ENCODE measurements around the gene SLC41A1. TPM values are rescaled to one million over a fixed set of nuclear protein-coding genes. Genes with fewer than 3 reads are reported as not detected.
"Not testable (repeated sequence)": the region's sequence is repeated elsewhere in the genome, so short reads cannot be mapped to it uniquely, and the experiment has no call there.

Gene SLC41A1
- total RNA-seq, 1 experiment from 2014 or later: 33.3 TPM

DNA sequence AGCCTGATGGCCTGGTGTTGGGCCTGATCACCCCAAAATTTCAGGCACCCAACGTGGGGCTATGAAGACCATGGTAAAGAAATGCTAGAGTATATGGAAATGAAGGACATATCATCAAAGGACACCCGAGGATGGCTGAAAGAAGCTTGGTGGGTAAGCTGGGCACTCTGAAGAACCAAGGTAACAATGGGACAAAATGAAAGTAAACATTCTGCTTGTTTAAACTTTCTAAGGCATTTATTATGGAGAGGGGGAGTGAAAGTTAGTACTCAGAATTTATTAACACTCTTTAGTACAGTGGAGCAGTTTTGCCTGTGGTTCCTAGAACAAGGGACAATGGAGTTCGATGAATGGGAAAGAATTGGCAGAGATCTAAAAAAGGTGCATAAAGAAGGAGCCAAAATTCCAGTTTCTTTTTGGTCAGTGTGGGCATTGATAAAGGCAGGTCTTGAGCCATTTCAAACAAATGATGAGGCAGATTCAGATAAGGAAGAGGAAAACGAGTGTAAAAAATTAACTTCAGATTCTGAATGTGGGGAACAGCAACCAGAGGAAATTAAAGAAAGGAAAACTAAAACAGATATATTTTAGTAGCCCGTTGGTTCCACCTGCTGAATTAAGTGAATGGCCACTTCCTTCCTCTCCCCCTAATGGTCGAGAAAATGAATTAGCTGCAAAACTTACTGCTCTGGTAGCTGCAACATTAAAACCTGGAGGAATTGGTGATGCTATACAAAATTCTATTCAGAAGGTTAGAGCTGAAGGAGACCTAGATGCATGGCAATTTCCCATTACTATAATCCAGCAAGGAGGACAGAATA, 45.4 kb upstream of the SLC41A1 start:
- no peaks in the 10 kb centered on the region for H3K27me3 ChIP-seq (ENCODE audit: control insufficient read depth, insufficient read depth, low read length)
- TF ChIP-seq SIN3A (IDR thresholded peaks at IDR 0.05; ENCODE audit: borderline replicate concordance, insufficient read depth, low read depth, low read length): no peak
- TF ChIP-seq, protein P1, sequence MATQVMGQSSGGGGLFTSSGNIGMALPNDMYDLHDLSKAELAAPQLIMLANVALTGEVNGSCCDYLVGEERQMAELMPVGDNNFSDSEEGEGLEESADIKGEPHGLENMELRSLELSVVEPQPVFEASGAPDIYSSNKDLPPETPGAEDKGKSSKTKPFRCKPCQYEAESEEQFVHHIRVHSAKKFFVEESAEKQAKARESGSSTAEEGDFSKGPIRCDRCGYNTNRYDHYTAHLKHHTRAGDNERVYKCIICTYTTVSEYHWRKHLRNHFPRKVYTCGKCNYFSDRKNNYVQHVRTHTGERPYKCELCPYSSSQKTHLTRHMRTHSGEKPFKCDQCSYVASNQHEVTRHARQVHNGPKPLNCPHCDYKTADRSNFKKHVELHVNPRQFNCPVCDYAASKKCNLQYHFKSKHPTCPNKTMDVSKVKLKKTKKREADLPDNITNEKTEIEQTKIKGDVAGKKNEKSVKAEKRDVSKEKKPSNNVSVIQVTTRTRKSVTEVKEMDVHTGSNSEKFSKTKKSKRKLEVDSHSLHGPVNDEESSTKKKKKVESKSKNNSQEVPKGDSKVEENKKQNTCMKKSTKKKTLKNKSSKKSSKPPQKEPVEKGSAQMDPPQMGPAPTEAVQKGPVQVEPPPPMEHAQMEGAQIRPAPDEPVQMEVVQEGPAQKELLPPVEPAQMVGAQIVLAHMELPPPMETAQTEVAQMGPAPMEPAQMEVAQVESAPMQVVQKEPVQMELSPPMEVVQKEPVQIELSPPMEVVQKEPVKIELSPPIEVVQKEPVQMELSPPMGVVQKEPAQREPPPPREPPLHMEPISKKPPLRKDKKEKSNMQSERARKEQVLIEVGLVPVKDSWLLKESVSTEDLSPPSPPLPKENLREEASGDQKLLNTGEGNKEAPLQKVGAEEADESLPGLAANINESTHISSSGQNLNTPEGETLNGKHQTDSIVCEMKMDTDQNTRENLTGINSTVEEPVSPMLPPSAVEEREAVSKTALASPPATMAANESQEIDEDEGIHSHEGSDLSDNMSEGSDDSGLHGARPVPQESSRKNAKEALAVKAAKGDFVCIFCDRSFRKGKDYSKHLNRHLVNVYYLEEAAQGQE (IDR thresholded peaks at IDR 0.05; ENCODE audit: insufficient read depth in 1 of 2, low read depth in 2 of 2, low read length in 1 of 2): no peak
- TF ChIP-seq POLR2AphosphoS5 (IDR thresholded peaks at IDR 0.05; ENCODE audit: low read depth, low read length): no peak
- TF ChIP-seq CTCF (IDR thresholded peaks at IDR 0.05): no peak; the same call in 1 of the 2 replicates
- TF ChIP-seq TCF7L2 (IDR thresholded peaks at IDR 0.05; ENCODE audit: low read depth, low read length): no peak
- ChIA-PET POLR2A (no interaction called here), CTCF (interaction anchor here (0.7 kb wide), 1 partner anchor 169 kb away, joined by 3 read pairs; no protein-coding TSS in a partner anchor)
- H3K27ac ChIP-seq (ENCODE audit: low read length): no peak overlapping the region
- no peaks in the 10 kb centered on the region for H3K36me3 ChIP-seq (ENCODE audit: control insufficient read depth, insufficient read depth, low read length)
- H3K9me3 ChIP-seq (ENCODE audit: control insufficient read depth, insufficient read depth, low read depth, low read length): no peaks in the 10 kb centered on the region
- BruUV-seq (replicated peaks): no TSS peak
- DNase-seq (ENCODE audit: low read depth, low spot score) (no peak), ATAC-seq (no peak)
- intact Hi-C loops (cut with micrococcal nuclease; ENCODE audit: unreplicated experiment) (no loop called here), in situ Hi-C loops (cut with HindIII; ENCODE audit: low pct_unique_long_range_greater_than_20kb, low sequenced_read_pairs) (no loop called here)
- H3K4me3 ChIP-seq (ENCODE audit: low read depth in 2 of 2, low read length in 2 of 2): no peak overlapping the region
- no peaks in the 10 kb centered on the region for H3K4me1 ChIP-seq (ENCODE audit: control insufficient read depth, insufficient read depth, low read length)

- H3K27me3 ChIP-seq (ENCODE audit: control insufficient read depth, insufficient read depth, low read length); POLR2A ChIA-PET; ATAC-seq; H3K4me1 ChIP-seq (ENCODE audit: control insufficient read depth, insufficient read depth, low read length); H3K9me3 ChIP-seq (ENCODE audit: control insufficient read depth, insufficient read depth, low read depth, low read length); intact Hi-C loops (cut with micrococcal nuclease; ENCODE audit: unreplicated experiment); DNase-seq (ENCODE audit: low read depth, low spot score); H3K27ac ChIP-seq (ENCODE audit: low read length); H3K4me3 ChIP-seq (ENCODE audit: low read depth in 2 of 2, low read length in 2 of 2); BruUV-seq (replicated peaks); CTCF ChIA-PET; H3K36me3 ChIP-seq (ENCODE audit: control insufficient read depth, insufficient read depth, low read length); in situ Hi-C loops (cut with HindIII; ENCODE audit: low pct_unique_long_range_greater_than_20kb, low sequenced_read_pairs): not testable (repeated sequence)
Observed at GRCh38 chr1:205857501-205857900, 44.5 kb upstream of the SLC41A1 start.

DNA sequence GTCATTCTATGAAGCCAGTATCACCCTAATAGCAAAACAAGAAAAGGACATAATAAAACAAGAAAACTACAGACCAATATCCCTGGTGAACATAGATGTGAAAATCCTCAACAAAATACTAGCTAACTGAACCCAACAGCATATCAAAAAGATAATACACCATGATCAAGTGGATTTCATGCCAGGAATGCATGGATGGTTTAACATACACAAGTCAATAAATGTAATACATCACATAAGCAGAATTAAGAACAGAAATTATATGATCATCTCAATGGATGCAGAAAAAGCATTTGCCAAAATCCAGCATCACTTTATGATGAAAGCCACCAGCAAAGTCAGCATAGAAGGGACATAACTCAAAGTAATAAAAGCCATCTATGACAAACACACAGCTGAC, 43.4 kb upstream of the SLC41A1 start:
- intact Hi-C loops (cut with micrococcal nuclease; ENCODE audit: unreplicated experiment): no loop called here
- TF ChIP-seq SIN3A (IDR thresholded peaks at IDR 0.05; ENCODE audit: borderline replicate concordance, insufficient read depth, low read depth, low read length) (no peak), TCF7L2 (IDR thresholded peaks at IDR 0.05; ENCODE audit: low read depth, low read length) (no peak), POLR2AphosphoS5 (IDR thresholded peaks at IDR 0.05; ENCODE audit: low read depth, low read length) (no peak), CTCF (IDR thresholded peaks at IDR 0.05) (no peak)
- TF ChIP-seq, protein P1 (IDR thresholded peaks at IDR 0.05; ENCODE audit: insufficient read depth in 1 of 2, low read depth in 2 of 2, low read length in 1 of 2): no peak

More for the DNA sequence above, 43.4 kb upstream of the SLC41A1 start:
- DNase-seq (ENCODE audit: low read depth, low spot score) (no peak), ATAC-seq (no peak)
- ChIA-PET CTCF (interaction anchor here (0.7 kb wide), 1 partner anchor 226 kb away, joined by 3 read pairs; no protein-coding TSS in a partner anchor), POLR2A (no interaction called here)
- H3K36me3 ChIP-seq (ENCODE audit: control insufficient read depth, insufficient read depth, low read length): no peaks in the 10 kb centered on the region
- H3K27ac ChIP-seq (ENCODE audit: low read length): no peak overlapping the region
- BruUV-seq (replicated peaks): no TSS peak
- H3K4me1 ChIP-seq (ENCODE audit: control insufficient read depth, insufficient read depth, low read length): no peaks in the 10 kb centered on the region
- 0 out of 2 replicates have a peak, but pooled peaks cover 11% of the 10 kb centered on the region for H3K9me3 ChIP-seq (ENCODE audit: control insufficient read depth, insufficient read depth, low read depth, low read length)
- H3K4me3 ChIP-seq (ENCODE audit: low read depth in 2 of 2, low read length in 2 of 2): no peak overlapping the region
- no peaks in the 10 kb centered on the region for H3K27me3 ChIP-seq (ENCODE audit: control insufficient read depth, insufficient read depth, low read length)
- in situ Hi-C loops (cut with HindIII; ENCODE audit: low pct_unique_long_range_greater_than_20kb, low sequenced_read_pairs): no loop called here

Measured in Panc1 (cell line).